AG04449 (cell line): ENCODE measurements around the gene PPP5C.

ENCODE experiments used
- CTCF ChIA-PET: fragments of 350-600 bp; formaldehyde crosslinking; extraction: SDS; loops from one replicate; lab custom pipeline; 2021; ENCODE audit warnings: antibody characterized with exemption; lab: Yijun Ruan, JAX
- POLR2A ChIA-PET: fragments of 400-600, 350-600 bp; formaldehyde crosslinking; extraction: SDS; loops from one replicate; lab custom pipeline; 2020; ENCODE audit warnings: antibody characterized with exemption, inconsistent platforms; lab: Yijun Ruan, JAX
- DNase-seq: peaks from one replicate; pipeline ENCODE4 v3.0.0-alpha.2; 2010; ENCODE audit warnings: low read depth, low spot score
- H3K4me3 ChIP-seq: 2 replicates; pipeline ENCODE4 v1.5.1; 2011; ENCODE audit warnings: low read depth, mild to moderate bottlenecking, control low read depth, low read length
- CTCF ChIP-seq: IDR thresholded peaks from one replicate; pipeline ENCODE4 v1.5.1; 2011; ENCODE audit warnings: mild to moderate bottlenecking, moderate library complexity, low read length, control low read depth, inconsistent platforms; ENCODE audit not compliant: insufficient read depth; ENCODE audit errors: missing control alignments

Gene PPP5C

GRCh38 chr19:46386996-46387712 is 40.3 kb downstream of the PPP5C start:
- POLR2A ChIA-PET, result no interaction called here
- DNase-seq, result no peak
- H3K4me3 ChIP-seq, result no peak overlapping the region
- no peak for TF ChIP-seq CTCF
- CTCF ChIA-PET, result interaction anchor here (0.7 to 12.8 kb wide), 4 partner anchors 7 to 40 kb away, joined by 3 to 151 read pairs (median 12); partner anchors contain the start of gene PPP5C

- ChIA-PET POLR2A (no interaction called here), CTCF (interaction anchor here (3.1 to 12.8 kb wide), 2 partner anchors 6 to 16 kb away, joined by 22 to 151 read pairs; no protein-coding TSS in a partner anchor)
- DNase-seq, result no peak
- TF ChIP-seq CTCF, result no peak
- H3K4me3 ChIP-seq, result no peak overlapping the region
These were observed 40.8 kb downstream of the PPP5C start for GRCh38 chr19:46387713-46388130.

GRCh38 chr19:46388311-46389095 is 41.6 kb downstream of the PPP5C start:
- POLR2A ChIA-PET, result no interaction called here
- DNase-seq, result no peak
- CTCF ChIA-PET, result interaction anchor here (1.0 to 12.8 kb wide), 4 partner anchors 6 to 100 kb away, joined by 4 to 151 read pairs (median 27); no protein-coding TSS in a partner anchor
- TF ChIP-seq CTCF, result no peak
- no peak overlapping the region for H3K4me3 ChIP-seq

GRCh38 chr19:46390121-46390858 is 43.4 kb downstream of the PPP5C start:
- POLR2A ChIA-PET, result no interaction called here
- DNase-seq, result no peak
- CTCF ChIA-PET, result interaction anchor here (1.0 to 8.7 kb wide), 6 partner anchors 8 to 107 kb away, joined by 3 to 151 read pairs (median 18); no protein-coding TSS in a partner anchor
- no peak overlapping the region for H3K4me3 ChIP-seq
- TF ChIP-seq CTCF, result no peak

- DNase-seq, result no peak
- POLR2A ChIA-PET, result no interaction called here
These were observed 44.0 kb downstream of the PPP5C start for GRCh38 chr19:46390866-46391265.

More at GRCh38 chr19:46390866-46391265, 44.0 kb downstream of the PPP5C start:
- no peak overlapping the region for H3K4me3 ChIP-seq
- TF ChIP-seq CTCF, result no peak
- CTCF ChIA-PET, result interaction anchor here (1.0 to 8.7 kb wide), 7 partner anchors 9 to 108 kb away, joined by 3 to 151 read pairs (median 5); no protein-coding TSS in a partner anchor
